ENCODE results near the gene MYH6. TPM values are rescaled to one million over a fixed set of nuclear protein-coding genes. Genes with fewer than 3 reads are reported as not detected.

The MYH6 gene
- total RNA-seq, 1 donor: not detected

DNA sequence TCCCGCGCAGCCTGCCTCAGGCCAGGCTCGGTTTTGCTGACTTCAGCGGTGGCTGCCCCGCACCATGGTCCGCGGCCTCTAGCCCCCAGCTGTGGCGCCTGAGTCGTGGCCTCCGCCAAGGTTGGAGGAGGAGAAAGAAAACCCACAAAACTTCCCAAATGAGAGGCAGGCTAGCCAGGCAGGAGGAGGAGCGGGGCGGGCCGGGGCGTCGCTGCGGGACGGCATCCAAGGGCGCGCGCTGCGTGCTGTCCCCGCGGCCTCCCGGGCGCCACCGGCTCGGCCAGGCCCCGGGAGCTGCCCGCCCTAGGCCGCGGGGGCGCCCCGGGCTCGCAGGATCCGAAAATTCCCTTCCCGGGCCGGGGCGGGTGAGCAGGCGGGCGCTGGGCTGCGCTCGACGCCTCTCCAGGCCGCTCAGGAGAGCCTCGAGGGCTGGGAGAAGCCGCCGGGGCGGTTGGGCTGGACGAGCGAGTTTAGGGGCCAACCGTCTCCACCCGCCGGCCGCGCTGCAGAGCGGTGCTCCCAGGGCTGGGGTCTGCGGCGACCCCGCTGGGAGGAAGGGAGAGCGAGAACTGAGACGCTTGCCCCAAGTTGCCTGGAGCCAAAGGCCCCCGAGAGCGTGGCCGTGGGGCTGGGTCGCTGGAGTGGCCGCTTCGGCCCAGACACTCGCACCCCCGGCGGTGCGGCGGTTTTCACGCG lies 42.9 kb downstream of the MYH6 start, which contains the start of gene EFS:
Gene EFS, minus strand, starts transcription at position 137 of the 696 bp plus-strand sequence. CDS start 147 bp downstream, outside the sequence.
- Histone ChIP-seq H3K36me3 (ENCODE audit: insufficient read depth, low read length) (no peaks in the 10 kb centered on the region), H3K4me3 (ENCODE audit: insufficient read depth, low read length) (peak within 1 kb of the TSS; percentile 76), H3K27ac (ENCODE audit: low read depth, low read length) (peak within 1 kb of the TSS; percentile 24), H4K20me1 (ENCODE audit: insufficient read depth, low read length) (no peaks in the 10 kb centered on the region), H3K9me3 (ENCODE audit: low read depth, low read length) (no peaks in the 10 kb centered on the region), H3K27me3 (ENCODE audit: insufficient read depth, low read length) (peaks cover 10% of the 10 kb centered on the region), H3K4me2 (ENCODE audit: insufficient read depth, low read length) (peak within 1 kb of the TSS; percentile 81), H2AFZ (ENCODE audit: low read length) (peak within 1 kb of the TSS; percentile 56), H3K79me2 (ENCODE audit: insufficient read depth, low read length) (peaks cover 4% of the 10 kb centered on the region), H3K4me1 (ENCODE audit: insufficient read depth, low read length) (peaks cover 5% of the 10 kb centered on the region)
- TF ChIP-seq, protein P1, sequence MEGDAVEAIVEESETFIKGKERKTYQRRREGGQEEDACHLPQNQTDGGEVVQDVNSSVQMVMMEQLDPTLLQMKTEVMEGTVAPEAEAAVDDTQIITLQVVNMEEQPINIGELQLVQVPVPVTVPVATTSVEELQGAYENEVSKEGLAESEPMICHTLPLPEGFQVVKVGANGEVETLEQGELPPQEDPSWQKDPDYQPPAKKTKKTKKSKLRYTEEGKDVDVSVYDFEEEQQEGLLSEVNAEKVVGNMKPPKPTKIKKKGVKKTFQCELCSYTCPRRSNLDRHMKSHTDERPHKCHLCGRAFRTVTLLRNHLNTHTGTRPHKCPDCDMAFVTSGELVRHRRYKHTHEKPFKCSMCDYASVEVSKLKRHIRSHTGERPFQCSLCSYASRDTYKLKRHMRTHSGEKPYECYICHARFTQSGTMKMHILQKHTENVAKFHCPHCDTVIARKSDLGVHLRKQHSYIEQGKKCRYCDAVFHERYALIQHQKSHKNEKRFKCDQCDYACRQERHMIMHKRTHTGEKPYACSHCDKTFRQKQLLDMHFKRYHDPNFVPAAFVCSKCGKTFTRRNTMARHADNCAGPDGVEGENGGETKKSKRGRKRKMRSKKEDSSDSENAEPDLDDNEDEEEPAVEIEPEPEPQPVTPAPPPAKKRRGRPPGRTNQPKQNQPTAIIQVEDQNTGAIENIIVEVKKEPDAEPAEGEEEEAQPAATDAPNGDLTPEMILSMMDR (IDR thresholded peaks at IDR 0.05; ENCODE audit: extremely low read depth, low read depth, low read length): no peak
- peak; percentile 91 for DNase-seq (ENCODE audit: insufficient read length, low spot score, missing footprints)

DNA sequence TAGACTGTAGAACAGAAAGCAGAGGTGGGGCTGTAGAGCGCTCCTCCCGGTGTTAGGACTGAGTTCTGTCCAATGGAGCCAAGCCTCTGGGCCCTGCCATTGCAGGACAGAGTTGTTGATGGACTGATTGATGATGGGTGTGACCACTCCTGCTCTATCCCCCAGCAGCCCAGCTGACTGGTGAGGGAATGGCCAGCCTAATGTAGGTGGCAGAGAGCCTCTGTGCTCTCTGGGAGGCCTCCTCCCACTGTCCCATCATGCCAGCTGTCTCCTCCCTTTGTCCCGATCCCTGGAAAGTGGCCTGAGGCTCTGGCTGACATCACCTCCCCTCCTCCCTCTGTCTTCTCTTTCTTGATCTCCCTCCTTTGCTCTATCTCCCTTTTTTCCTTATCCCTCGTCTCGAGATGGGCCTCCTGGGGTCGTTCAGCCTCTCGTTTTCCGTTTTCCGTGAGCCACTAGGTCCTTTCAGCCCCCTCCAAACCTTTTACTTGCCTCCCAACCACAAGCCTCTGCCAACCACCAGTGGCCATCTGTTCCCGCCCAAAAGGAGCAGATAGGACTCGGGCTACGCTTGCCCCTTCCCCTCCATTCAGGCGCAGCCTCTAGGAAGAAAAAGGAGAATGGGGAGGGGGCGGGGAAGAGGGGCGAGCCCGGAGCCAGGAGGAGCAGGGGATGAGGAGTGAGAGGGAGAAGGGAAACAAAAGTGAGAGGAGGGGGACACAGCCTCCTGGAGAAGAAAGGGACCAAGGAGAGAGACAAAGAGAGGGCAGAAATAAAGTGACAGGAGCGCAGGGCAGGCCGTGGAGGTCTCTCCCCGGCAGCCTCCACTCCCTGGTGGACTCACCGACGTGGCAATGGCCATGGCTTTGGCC lies 43.7 kb downstream of the MYH6 start:
- TF ChIP-seq, protein P1 (IDR thresholded peaks at IDR 0.05; ENCODE audit: extremely low read depth, low read depth, low read length): no peak
- Histone ChIP-seq H3K4me1 (ENCODE audit: insufficient read depth, low read length) (peaks cover 5% of the 10 kb centered on the region), H3K4me2 (ENCODE audit: insufficient read depth, low read length) (peak overlapping the region; percentile 81), H4K20me1 (ENCODE audit: insufficient read depth, low read length) (no peaks in the 10 kb centered on the region), H3K27ac (ENCODE audit: low read depth, low read length) (peak overlapping the region; percentile 24), H2AFZ (ENCODE audit: low read length) (peak overlapping the region; percentile 56), H3K79me2 (ENCODE audit: insufficient read depth, low read length) (peaks cover 4% of the 10 kb centered on the region), H3K4me3 (ENCODE audit: insufficient read depth, low read length) (peak overlapping the region; percentile 76), H3K27me3 (ENCODE audit: insufficient read depth, low read length) (peaks cover 8% of the 10 kb centered on the region), H3K36me3 (ENCODE audit: insufficient read depth, low read length) (no peaks in the 10 kb centered on the region), H3K9me3 (ENCODE audit: low read depth, low read length) (no peaks in the 10 kb centered on the region)
- peak; percentile 91 for DNase-seq (ENCODE audit: insufficient read length, low spot score, missing footprints)

DNA sequence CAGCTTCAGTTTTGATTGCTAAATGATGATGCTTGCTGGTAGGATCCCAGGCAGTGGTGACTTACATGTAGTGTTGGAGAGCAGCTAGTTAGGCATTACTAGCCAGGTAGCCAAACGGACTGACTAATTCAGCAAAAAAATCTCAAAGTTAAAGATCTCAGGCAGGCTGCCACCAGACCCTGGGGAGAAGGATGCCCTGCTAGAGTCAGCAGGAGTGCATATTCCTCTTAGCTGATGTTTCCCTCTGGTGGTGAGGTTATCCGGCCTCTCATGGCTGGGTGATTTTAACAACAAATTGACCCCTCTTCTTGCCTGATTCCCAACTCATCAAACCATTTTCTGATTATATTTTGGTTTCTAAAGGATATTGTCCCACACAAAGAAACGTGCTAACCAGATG lies 45.9 kb downstream of the MYH6 start:
- no peak overlapping the region for H3K4me2 ChIP-seq (ENCODE audit: insufficient read depth, low read length)
- no peaks in the 10 kb centered on the region for H3K9me3 ChIP-seq (ENCODE audit: low read depth, low read length)
- H3K79me2 ChIP-seq (ENCODE audit: insufficient read depth, low read length): peaks cover 4% of the 10 kb centered on the region
- H4K20me1 ChIP-seq (ENCODE audit: insufficient read depth, low read length): no peaks in the 10 kb centered on the region
- peaks cover 5% of the 10 kb centered on the region for H3K4me1 ChIP-seq (ENCODE audit: insufficient read depth, low read length)
- TF ChIP-seq, protein P1 (IDR thresholded peaks at IDR 0.05; ENCODE audit: extremely low read depth, low read depth, low read length): peak; percentile 45
- peak overlapping the region; percentile 46 for H3K27ac ChIP-seq (ENCODE audit: low read depth, low read length)
- H3K36me3 ChIP-seq (ENCODE audit: insufficient read depth, low read length): peaks cover 10% of the 10 kb centered on the region
- no peak overlapping the region for H3K4me3 ChIP-seq (ENCODE audit: insufficient read depth, low read length)
- no peak overlapping the region for H2AFZ ChIP-seq (ENCODE audit: low read length)
- H3K27me3 ChIP-seq (ENCODE audit: insufficient read depth, low read length): no peaks in the 10 kb centered on the region
- peak; percentile 95 for DNase-seq (ENCODE audit: insufficient read length, low spot score, missing footprints)

DNA sequence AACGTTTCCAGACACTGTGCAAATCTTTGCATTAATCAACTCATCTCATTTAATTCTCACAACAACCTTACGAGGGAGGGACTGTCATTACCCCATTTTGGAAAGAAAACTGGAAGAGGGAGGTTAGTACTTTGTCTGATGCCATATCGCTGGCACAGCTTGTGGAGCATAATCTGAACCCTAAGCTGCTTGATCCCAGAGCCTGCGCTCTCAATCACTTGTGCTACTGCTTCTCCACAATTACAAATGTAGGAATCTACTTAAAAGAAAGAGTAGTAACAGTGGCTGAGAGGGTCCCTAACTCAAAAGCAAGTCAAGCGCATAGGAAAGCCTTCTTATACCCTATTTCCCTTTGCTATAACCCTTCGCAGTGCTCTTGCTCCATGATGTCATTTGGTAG lies 46.3 kb downstream of the MYH6 start:
- Histone ChIP-seq H3K9me3 (ENCODE audit: low read depth, low read length) (no peaks in the 10 kb centered on the region), H3K27ac (ENCODE audit: low read depth, low read length) (peak overlapping the region; percentile 46), H3K79me2 (ENCODE audit: insufficient read depth, low read length) (peaks cover 4% of the 10 kb centered on the region), H3K4me1 (ENCODE audit: insufficient read depth, low read length) (peaks cover 5% of the 10 kb centered on the region), H2AFZ (ENCODE audit: low read length) (no peak overlapping the region), H3K27me3 (ENCODE audit: insufficient read depth, low read length) (no peaks in the 10 kb centered on the region), H3K36me3 (ENCODE audit: insufficient read depth, low read length) (peaks cover 12% of the 10 kb centered on the region), H3K4me2 (ENCODE audit: insufficient read depth, low read length) (no peak overlapping the region), H4K20me1 (ENCODE audit: insufficient read depth, low read length) (no peaks in the 10 kb centered on the region), H3K4me3 (ENCODE audit: insufficient read depth, low read length) (no peak overlapping the region)
- TF ChIP-seq, protein P1 (IDR thresholded peaks at IDR 0.05; ENCODE audit: extremely low read depth, low read depth, low read length): no peak
- DNase-seq (ENCODE audit: insufficient read length, low spot score, missing footprints): no peak
